Measurements from ENCODE around the gene NDUFB1. TPM values are rescaled to one million over a fixed set of nuclear protein-coding genes. Genes with fewer than 3 reads are reported as not detected.
A peak's percentile ranks its signal among the peaks of the same experiment; 100 is the strongest.

Gene NDUFB1
- total and polyA plus RNA-seq, 2 of the 13 experiments (the other 11 are each of a cell fraction or from before 2014, with no cell fraction given), result 181 to 281 TPM

- TF ChIP-seq BCLAF1 (IDR thresholded peaks at IDR 0.05) (no peak), MXD3 (CRISPR knock-in tag; IDR thresholded peaks at IDR 0.05) (0 out of 2 replicates have a peak, but pooled peaks have one; percentile 11), ZNF354B (CRISPR knock-in tag; IDR thresholded peaks at IDR 0.05) (no peak), ZGPAT (CRISPR knock-in tag; IDR thresholded peaks at IDR 0.05) (peak; percentile 58), FOXA3 (CRISPR knock-in tag; IDR thresholded peaks at IDR 0.05) (peak; percentile 40; the same call in 1 of the 2 replicates), PRDM4 (CRISPR knock-in tag; IDR thresholded peaks at IDR 0.05; ENCODE audit: borderline replicate concordance) (no peak), LRRFIP1 (CRISPR knock-in tag; conservative IDR thresholded peaks at IDR 0.05) (no peak), ZMYM4 (CRISPR knock-in tag; IDR thresholded peaks at IDR 0.05) (peak; percentile 98), HOXA3 (CRISPR knock-in tag; IDR thresholded peaks at IDR 0.05) (peak; percentile 76), ZNF446 (CRISPR knock-in tag; IDR thresholded peaks at IDR 0.05) (no peak), IRF2 (CRISPR knock-in tag; IDR thresholded peaks at IDR 0.05) (peak; percentile 72; the same call in 1 of the 2 replicates), DBP (CRISPR knock-in tag; IDR thresholded peaks at IDR 0.05; ENCODE audit: not compliant biosample characterization) (no peak), RFX5 (IDR thresholded peaks at IDR 0.05; ENCODE audit: low read depth, low read length) (no peak), ZBTB37 (CRISPR knock-in tag; IDR thresholded peaks at IDR 0.05) (no peak)
Measured at GRCh38 chr14:92106143-92106926, 15.2 kb downstream of the NDUFB1 start, which contains the start of gene ATXN3 (continued).

Measured in HepG2 (cell line).